Central memory CD8-positive, alpha-beta T cell (primary cell): ENCODE data around the gene NUP160.
"Not testable (repeated sequence)": the region's sequence is repeated elsewhere in the genome, so short reads cannot be mapped to it uniquely, and the experiment has no call there.

ENCODE experiments used
- ATAC-seq: fragments of 150-1000 bp; cut with Tn5 transposase; replicated peaks from 2 replicates; pipeline ENCODE4 v1.10.0; 2022; ENCODE audit warnings: mild to moderate bottlenecking, moderate FRiP score, moderate number of reproducible peaks; ENCODE audit not compliant: poor library complexity, severe bottlenecking; ENCODE audit errors: extremely low read depth
- DNase-seq, 2 donors: peaks; one replicate each; pipeline ENCODE4 v3.0.0; 2021; ENCODE audit warnings: low spot score in 2 of 2
- H3K27ac Mint-ChIP-seq: one replicate; pipeline ENCODE4 v1.8.0; 2022; ENCODE audit warnings: low read depth, mild to moderate bottlenecking, moderate library complexity, mixed read lengths
- H3K27me3 Mint-ChIP-seq: one replicate; pipeline ENCODE4 v1.8.0; 2022; ENCODE audit warnings: mixed read lengths
- H3K36me3 Mint-ChIP-seq: one replicate; pipeline ENCODE4 v1.8.0; 2022; ENCODE audit warnings: mild to moderate bottlenecking, moderate library complexity, mixed read lengths; ENCODE audit not compliant: insufficient read depth
- H3K4me1 Mint-ChIP-seq: one replicate; pipeline ENCODE4 v1.8.0; 2022; ENCODE audit warnings: mixed read lengths
- H3K4me3 Mint-ChIP-seq: one replicate; pipeline ENCODE4 v1.8.0; 2022; ENCODE audit warnings: mild to moderate bottlenecking, moderate library complexity, mixed read lengths
- H3K9me3 Mint-ChIP-seq: one replicate; pipeline ENCODE4 v1.8.0; 2022; ENCODE audit warnings: mixed read lengths

The NUP160 gene

DNA sequence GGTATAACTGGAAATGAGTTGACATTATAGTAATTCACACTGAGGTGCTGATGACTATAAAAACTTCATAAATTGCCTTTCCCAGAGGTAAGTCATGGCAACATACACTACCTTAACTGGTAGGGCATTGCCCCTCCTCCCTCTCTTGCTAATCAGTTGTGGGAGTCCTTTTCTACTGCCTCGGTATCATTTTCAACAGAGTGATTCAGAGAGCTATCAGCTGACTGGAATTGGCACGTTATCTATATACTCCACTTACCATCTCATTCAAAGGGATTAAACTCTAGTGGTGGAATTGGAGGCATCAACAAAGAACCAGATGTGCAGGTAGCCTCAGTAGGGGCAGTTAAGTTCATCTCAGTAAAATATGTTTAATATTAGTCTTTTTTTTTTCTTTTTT, 8.0 kb upstream of the NUP160 start:
- no peaks in the 10 kb centered on the region for H3K9me3 Mint-ChIP-seq
- no peak overlapping the region for H3K27ac Mint-ChIP-seq
- no peak overlapping the region for H3K4me3 Mint-ChIP-seq
- peaks cover 4% of the 10 kb centered on the region for H3K4me1 Mint-ChIP-seq
- no peaks in the 10 kb centered on the region for H3K27me3 Mint-ChIP-seq
- no peak for ATAC-seq
- DNase-seq, result no peak
- H3K36me3 Mint-ChIP-seq, result no peaks in the 10 kb centered on the region

DNA sequence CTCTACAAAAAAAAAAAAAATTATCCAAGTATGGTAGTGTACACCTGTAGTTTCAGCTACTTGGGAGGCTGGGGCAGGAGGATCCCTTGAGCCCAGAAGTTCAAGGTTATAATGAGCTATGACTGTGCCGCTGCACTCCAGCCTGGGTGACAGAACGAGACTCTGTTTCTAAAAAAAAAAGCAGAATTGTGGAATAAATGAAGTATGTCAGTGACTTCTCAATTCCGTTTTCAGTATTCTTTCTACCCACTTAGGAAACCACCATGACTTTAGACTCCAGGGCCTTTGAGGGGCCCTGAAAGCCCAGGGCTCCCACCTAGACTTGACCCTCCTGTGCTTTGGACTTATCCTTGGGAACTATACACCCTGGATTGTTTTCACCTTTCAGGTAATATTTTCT, 6.5 kb upstream of the NUP160 start:
- no peak overlapping the region for H3K4me3 Mint-ChIP-seq
- H3K27ac Mint-ChIP-seq, result no peak overlapping the region
- no peaks in the 10 kb centered on the region for H3K36me3 Mint-ChIP-seq
- no peaks in the 10 kb centered on the region for H3K27me3 Mint-ChIP-seq
- DNase-seq (no peak), ATAC-seq (no peak)
- peaks cover 11% of the 10 kb centered on the region for H3K4me1 Mint-ChIP-seq
- no peaks in the 10 kb centered on the region for H3K9me3 Mint-ChIP-seq

DNA sequence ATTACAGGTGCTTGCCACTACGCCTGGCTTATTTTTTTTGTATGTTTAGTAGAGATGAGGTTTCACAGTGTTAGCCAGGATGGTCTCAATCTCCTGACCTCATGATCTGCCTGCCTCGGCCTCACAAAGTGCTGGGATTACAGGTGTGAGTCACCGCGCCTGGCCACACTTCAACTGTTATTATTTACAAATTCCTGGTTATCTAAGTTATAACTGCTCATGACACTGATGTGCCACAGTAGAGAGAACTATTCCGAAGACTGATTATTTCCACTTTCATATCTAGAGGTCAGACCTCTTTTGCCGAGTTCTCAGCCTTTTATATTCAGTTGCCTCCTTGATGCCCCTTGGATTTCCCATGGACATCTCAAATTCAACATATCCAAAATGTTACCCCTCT, 3.9 kb upstream of the NUP160 start:
- H3K27ac Mint-ChIP-seq, result no peak overlapping the region
- no peaks in the 10 kb centered on the region for H3K27me3 Mint-ChIP-seq
- peaks cover 9% of the 10 kb centered on the region for H3K36me3 Mint-ChIP-seq
- no peak overlapping the region for H3K4me3 Mint-ChIP-seq
- ATAC-seq, result no peak
- no peaks in the 10 kb centered on the region for H3K9me3 Mint-ChIP-seq
- H3K4me1 Mint-ChIP-seq, result peaks cover 26% of the 10 kb centered on the region
- DNase-seq, result no peak

GRCh38 chr11:47850337-47850736, 2.2 kb upstream of the NUP160 start:
- Mint-ChIP-seq H3K4me3 (peak overlapping the region; percentile 1), H3K36me3 (peaks cover 17% of the 10 kb centered on the region), H3K27me3 (no peaks in the 10 kb centered on the region), H3K4me1 (peaks cover 33% of the 10 kb centered on the region), H3K9me3 (no peaks in the 10 kb centered on the region), H3K27ac (no peak overlapping the region)
- no peak for DNase-seq
- ATAC-seq, result no peak

DNA sequence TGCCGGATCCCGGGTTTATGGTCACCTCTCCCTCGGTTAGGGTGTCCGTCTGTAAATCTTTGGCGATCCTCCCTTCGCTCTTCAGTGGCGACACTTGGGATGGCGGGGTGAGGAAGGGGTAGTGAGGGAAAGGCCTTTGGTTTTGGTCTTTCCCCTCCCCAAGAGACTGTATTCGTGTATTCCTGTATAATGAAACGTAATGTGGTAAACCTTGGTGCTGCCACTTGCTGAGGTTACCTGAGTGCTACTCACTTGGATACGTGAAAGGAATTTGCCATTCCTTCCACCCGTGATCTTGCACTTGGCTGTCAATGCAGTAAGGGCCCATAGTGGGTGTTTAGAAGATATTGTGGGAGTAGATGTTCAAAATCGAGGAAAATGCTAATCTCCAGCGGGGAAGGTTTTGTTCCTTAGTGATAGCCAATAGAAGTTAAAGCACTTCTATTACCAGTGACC, 578 bp upstream of the NUP160 start:
- Mint-ChIP-seq H3K36me3 (peaks cover 18% of the 10 kb centered on the region), H3K4me3 (peak overlapping the region; percentile 99), H3K4me1 (peaks cover 33% of the 10 kb centered on the region), H3K27ac (peak overlapping the region; percentile 96), H3K27me3 (no peaks in the 10 kb centered on the region), H3K9me3 (no peaks in the 10 kb centered on the region)
- ATAC-seq (no peak), DNase-seq (no peak)

- Mint-ChIP-seq H3K4me3 (peak overlapping the region; percentile 99), H3K27ac (peak overlapping the region; percentile 96), H3K9me3 (no peaks in the 10 kb centered on the region), H3K36me3 (peaks cover 18% of the 10 kb centered on the region), H3K27me3 (no peaks in the 10 kb centered on the region), H3K4me1 (peaks cover 33% of the 10 kb centered on the region)
- ATAC-seq (no peak), DNase-seq (no peak)
These were observed 636 bp downstream of the NUP160 start for GRCh38 chr11:47847537-47847891.

DNA sequence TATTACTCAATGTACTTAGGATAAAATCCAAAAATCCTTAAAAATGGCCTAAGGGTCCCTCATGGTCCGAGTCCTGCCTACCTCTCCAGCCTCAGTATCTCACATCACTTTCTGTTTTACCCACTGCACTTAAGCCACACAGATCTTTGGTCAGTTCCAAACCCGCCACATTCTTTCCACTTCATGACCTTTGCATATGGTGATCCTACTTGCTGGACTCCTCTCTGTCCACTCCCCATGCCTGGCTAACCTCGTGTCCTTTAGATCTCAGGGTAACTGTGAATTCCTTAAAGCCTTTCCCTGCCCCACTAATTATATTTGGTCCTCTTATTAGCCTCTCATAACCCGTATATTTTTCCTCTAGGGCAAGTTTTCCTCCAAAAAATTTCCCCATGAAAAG, 1.2 kb downstream of the NUP160 start:
- H3K27me3 Mint-ChIP-seq, result no peaks in the 10 kb centered on the region
- H3K4me1 Mint-ChIP-seq, result peaks cover 33% of the 10 kb centered on the region
- H3K27ac Mint-ChIP-seq, result peak overlapping the region; percentile 96
- H3K4me3 Mint-ChIP-seq, result peak overlapping the region; percentile 99
- DNase-seq, result no peak
- H3K9me3 Mint-ChIP-seq, result no peaks in the 10 kb centered on the region
- no peak for ATAC-seq
- peaks cover 18% of the 10 kb centered on the region for H3K36me3 Mint-ChIP-seq

DNA sequence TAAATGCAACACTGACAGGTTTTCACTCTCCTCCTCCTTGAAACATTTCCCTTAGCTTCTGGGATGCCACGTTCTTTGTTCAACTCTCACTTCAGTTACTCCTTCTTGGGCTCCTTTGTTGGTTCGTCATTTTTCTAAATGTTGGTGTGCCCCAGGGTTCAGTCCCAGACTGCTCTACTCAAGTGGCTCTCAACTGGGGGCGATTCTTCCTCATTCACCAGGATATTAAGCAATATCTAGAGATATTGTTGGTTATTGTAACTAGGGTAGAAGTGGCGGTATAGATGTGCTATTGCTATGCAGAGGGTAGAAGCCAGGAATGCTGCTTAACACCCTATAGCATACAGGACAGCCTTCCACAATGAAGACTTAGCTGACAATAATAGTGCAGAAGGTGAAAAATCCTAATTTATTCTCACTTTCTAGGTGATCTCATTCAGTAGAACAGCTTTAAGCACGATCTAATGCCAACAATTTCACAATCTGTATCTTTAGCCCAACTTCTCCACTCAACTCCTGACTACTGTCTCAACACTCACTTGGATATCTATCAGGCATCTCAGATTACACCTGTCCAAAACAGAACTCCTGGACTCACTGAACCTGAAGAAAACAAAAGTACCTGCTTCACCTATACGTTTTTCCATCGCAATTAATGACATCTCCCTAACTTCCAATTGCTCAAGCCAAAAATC, 4.6 kb downstream of the NUP160 start:
- DNase-seq (no peak), ATAC-seq (no peak)
- H3K27ac Mint-ChIP-seq, result no peak overlapping the region
- peaks cover 29% of the 10 kb centered on the region for H3K36me3 Mint-ChIP-seq
- H3K4me3 Mint-ChIP-seq, result no peak overlapping the region
- H3K9me3 Mint-ChIP-seq, result no peaks in the 10 kb centered on the region
- peaks cover 19% of the 10 kb centered on the region for H3K4me1 Mint-ChIP-seq
- H3K27me3 Mint-ChIP-seq, result no peaks in the 10 kb centered on the region

DNA sequence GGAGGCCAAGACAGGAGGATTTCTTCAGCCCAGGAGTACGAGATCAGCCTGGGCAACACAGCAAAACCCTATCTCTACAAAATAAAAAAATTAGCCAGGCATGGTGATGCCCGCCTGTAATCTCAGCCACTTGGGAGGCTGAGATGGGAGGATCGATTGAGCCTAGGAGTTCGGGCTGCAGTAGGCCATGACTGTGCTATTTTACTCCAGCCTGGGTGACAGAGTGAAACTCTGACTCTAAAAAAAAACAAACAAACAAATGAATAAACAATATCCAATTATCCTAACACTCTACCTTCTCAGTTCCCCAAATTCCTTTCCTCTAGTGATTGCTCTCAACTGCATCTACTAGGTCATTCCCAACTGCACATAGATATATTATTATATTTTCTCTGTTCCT, 5.4 kb downstream of the NUP160 start:
- DNase-seq (no peak), ATAC-seq (no peak)
- Mint-ChIP-seq H3K27me3 (no peaks in the 10 kb centered on the region), H3K27ac (no peak overlapping the region), H3K4me1 (peaks cover 14% of the 10 kb centered on the region), H3K36me3 (peaks cover 29% of the 10 kb centered on the region), H3K9me3 (no peaks in the 10 kb centered on the region), H3K4me3 (no peak overlapping the region)

DNA sequence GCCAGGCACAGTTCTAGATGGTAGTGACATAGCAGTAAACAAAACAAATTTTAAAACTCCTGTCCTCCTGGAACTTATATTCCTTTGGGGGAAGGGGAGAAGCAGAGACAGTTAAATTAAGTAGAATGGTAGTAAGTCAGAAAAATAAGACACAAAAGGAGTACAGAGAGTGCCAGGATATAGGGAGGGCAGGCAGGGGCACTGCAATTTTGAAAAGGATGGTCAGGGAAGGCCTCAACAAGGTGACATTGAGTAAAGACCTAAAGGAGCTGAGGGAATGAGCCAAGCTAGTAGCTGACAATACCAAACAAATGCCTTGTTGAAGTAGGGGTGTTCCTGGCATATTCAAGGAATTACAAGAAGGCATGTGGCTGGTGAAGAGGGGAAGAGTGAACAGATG, 10.2 kb downstream of the NUP160 start:
- Mint-ChIP-seq H3K9me3 (no peaks in the 10 kb centered on the region), H3K4me1 (no peaks in the 10 kb centered on the region), H3K27me3 (no peaks in the 10 kb centered on the region), H3K27ac (no peak overlapping the region), H3K4me3 (no peak overlapping the region), H3K36me3 (peaks cover 44% of the 10 kb centered on the region)
- no peak for ATAC-seq
- no peak for DNase-seq

GRCh38 chr11:47837292-47837691, 10.9 kb downstream of the NUP160 start:
- peaks cover 50% of the 10 kb centered on the region for H3K36me3 Mint-ChIP-seq
- H3K4me3 Mint-ChIP-seq, result no peak overlapping the region
- DNase-seq, result no peak
- H3K27me3 Mint-ChIP-seq, result no peaks in the 10 kb centered on the region
- H3K4me1 Mint-ChIP-seq, result no peaks in the 10 kb centered on the region
- H3K27ac Mint-ChIP-seq, result no peak overlapping the region
- no peak for ATAC-seq
- no peaks in the 10 kb centered on the region for H3K9me3 Mint-ChIP-seq

GRCh38 chr11:47830013-47830412, 18.1 kb downstream of the NUP160 start:
- peak overlapping the region; percentile 24 for H3K4me3 Mint-ChIP-seq
- H3K36me3 Mint-ChIP-seq, result peaks cover 44% of the 10 kb centered on the region
- not testable (repeated sequence) for H3K9me3 Mint-ChIP-seq, DNase-seq, H3K27ac Mint-ChIP-seq, H3K27me3 Mint-ChIP-seq, ATAC-seq
- H3K4me1 Mint-ChIP-seq, result peaks cover 32% of the 10 kb centered on the region

DNA sequence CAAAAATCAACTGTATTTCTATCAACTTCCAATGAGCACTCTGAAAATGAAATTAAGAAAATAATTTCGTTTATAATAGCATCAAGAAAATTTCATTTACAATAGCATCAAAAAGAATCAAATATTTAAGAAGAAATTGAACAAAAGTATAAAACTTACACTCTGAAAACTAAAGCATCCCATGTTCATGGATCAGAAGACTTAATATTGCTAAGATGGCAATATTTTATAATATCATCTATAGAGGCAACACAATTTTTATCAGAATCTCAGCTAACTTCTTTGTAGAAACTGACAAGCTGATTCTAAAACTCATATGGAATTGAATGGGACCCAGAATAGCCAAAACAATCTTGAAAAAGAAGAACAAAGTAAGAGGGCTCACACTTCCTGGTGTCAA, 19.9 kb downstream of the NUP160 start:
- ATAC-seq, result no peak
- Mint-ChIP-seq H3K9me3 (no peaks in the 10 kb centered on the region), H3K27ac (peak overlapping the region; percentile 25), H3K27me3 (no peaks in the 10 kb centered on the region), H3K4me1 (peaks cover 32% of the 10 kb centered on the region), H3K4me3 (no peak overlapping the region), H3K36me3 (peaks cover 43% of the 10 kb centered on the region)
- DNase-seq, result no peak
